Activated naive CD8-positive, alpha-beta T cell treated with anti-CD3 and anti-CD28 coated beads, Interleukin-2, amount 50 U/mL, for 24 hours (primary cell): ENCODE measurements around the gene B3GALT2.
"Not testable (repeated sequence)": the region's sequence is repeated elsewhere in the genome, so short reads cannot be mapped to it uniquely, and the experiment has no call there.

Experiments used
- ATAC-seq: fragments of 150-1000 bp; cut with Tn5 transposase; one replicate; pipeline ENCODE4 v1.10.0; 2021
- DNase-seq: peaks from one replicate; pipeline ENCODE4 v3.0.0; 2021
- H3K27ac Mint-ChIP-seq: one replicate; pipeline ENCODE4 v1.8.0; 2021; ENCODE audit warnings: mild to moderate bottlenecking, mixed read lengths
- H3K27me3 Mint-ChIP-seq: one replicate; pipeline ENCODE4 v1.8.0; 2021; ENCODE audit warnings: mixed read lengths
- H3K36me3 Mint-ChIP-seq: one replicate; pipeline ENCODE4 v1.8.0; 2021; ENCODE audit warnings: low read depth, mixed read lengths
- H3K4me1 Mint-ChIP-seq: one replicate; pipeline ENCODE4 v1.8.0; 2021; ENCODE audit warnings: mixed read lengths
- H3K4me3 Mint-ChIP-seq: one replicate; pipeline ENCODE4 v1.8.0; 2021; ENCODE audit warnings: mild to moderate bottlenecking, moderate library complexity, mixed read lengths
- H3K9me3 Mint-ChIP-seq: one replicate; pipeline ENCODE4 v1.8.0; 2021; ENCODE audit warnings: mixed read lengths

B3GALT2 gene, protein sequence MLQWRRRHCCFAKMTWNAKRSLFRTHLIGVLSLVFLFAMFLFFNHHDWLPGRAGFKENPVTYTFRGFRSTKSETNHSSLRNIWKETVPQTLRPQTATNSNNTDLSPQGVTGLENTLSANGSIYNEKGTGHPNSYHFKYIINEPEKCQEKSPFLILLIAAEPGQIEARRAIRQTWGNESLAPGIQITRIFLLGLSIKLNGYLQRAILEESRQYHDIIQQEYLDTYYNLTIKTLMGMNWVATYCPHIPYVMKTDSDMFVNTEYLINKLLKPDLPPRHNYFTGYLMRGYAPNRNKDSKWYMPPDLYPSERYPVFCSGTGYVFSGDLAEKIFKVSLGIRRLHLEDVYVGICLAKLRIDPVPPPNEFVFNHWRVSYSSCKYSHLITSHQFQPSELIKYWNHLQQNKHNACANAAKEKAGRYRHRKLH

GRCh38 chr1:193185901-193186731, at the start of gene B3GALT2:
Gene B3GALT2, minus strand, starts transcription at chr1:193186613. Its CDS starts 5,051 bp downstream, at chr1:193181562.
- Mint-ChIP-seq H3K9me3 (no peaks in the 10 kb centered on the region), H3K36me3 (peaks cover 5% of the 10 kb centered on the region), H3K4me1 (peaks cover 45% of the 10 kb centered on the region), H3K4me3 (peak within 1 kb of the TSS; percentile 53), H3K27ac (no peak within 1 kb of the TSS), H3K27me3 (no peaks in the 10 kb centered on the region)
- ATAC-seq (peak; percentile 61), DNase-seq (no peak)

DNA sequence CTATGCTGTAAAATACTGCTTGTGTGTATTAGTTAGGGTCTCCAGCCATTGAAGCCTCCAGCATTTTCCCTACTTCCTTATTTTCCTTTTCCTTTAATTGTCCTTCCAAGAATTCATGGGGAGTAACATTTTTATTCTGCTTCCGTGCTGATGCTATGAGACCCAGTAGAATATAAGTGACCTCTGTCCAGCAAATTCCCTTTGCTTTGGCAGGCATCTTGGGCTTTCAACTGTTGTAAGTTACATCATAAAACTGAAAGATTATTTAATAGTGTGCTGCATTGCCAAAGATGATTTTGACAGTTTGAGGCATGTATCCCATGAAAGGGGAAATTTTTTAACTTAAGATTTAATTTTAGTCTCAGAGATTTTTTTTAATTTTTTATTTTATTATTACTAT, 48.1 kb upstream of the B3GALT2 start:
- no peak for DNase-seq
- Mint-ChIP-seq H3K27ac (no peak overlapping the region), H3K9me3 (no peaks in the 10 kb centered on the region), H3K4me3 (no peak overlapping the region), H3K4me1 (peaks cover 3% of the 10 kb centered on the region), H3K36me3 (peaks cover 49% of the 10 kb centered on the region), H3K27me3 (no peaks in the 10 kb centered on the region)
- no peak for ATAC-seq

DNA sequence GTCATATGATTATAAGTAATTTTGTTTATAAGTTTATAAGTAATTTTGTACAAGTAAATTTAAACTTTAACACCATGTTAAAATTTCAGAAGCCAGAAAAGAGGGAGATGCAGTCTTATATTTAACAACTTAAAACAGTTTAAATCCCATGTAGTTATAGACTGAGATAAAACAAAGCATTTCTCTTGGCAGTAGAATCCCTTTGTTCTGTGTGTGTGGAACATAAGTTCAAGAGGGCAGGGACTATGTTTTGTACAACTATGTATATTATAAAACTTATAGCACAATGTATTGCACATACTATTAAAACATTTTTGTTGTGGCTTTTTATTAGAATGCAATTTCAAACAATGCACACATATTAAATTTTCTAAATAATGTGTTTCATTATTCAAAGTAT, 44.7 kb upstream of the B3GALT2 start:
- peaks cover 38% of the 10 kb centered on the region for H3K36me3 Mint-ChIP-seq
- DNase-seq, H3K27me3 Mint-ChIP-seq, ATAC-seq, H3K4me3 Mint-ChIP-seq, H3K9me3 Mint-ChIP-seq, H3K4me1 Mint-ChIP-seq, H3K27ac Mint-ChIP-seq: not testable (repeated sequence)

DNA sequence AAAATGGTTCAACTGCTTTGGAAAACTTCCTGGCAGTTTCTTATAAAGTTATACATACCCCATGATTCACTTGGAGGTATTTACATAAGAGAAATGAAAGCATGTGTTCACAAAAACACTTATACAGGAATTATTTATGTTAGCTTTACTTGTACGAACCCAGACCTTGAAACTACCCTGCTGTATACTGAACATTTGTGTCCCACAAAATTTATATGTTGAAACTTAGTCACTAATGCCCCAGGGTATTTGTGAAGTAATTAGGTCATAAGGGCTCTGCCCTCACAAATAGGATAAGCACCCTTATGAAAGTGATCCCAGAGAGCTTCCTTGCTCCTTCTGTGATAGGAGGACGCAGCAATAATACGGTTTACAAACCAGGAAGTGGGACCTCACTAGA, 42.7 kb upstream of the B3GALT2 start:
- Mint-ChIP-seq H3K27me3 (no peaks in the 10 kb centered on the region), H3K4me3 (no peak overlapping the region), H3K4me1 (peaks cover 3% of the 10 kb centered on the region), H3K27ac (no peak overlapping the region), H3K36me3 (peaks cover 41% of the 10 kb centered on the region), H3K9me3 (no peaks in the 10 kb centered on the region)
- no peak for DNase-seq
- ATAC-seq = no peak

DNA sequence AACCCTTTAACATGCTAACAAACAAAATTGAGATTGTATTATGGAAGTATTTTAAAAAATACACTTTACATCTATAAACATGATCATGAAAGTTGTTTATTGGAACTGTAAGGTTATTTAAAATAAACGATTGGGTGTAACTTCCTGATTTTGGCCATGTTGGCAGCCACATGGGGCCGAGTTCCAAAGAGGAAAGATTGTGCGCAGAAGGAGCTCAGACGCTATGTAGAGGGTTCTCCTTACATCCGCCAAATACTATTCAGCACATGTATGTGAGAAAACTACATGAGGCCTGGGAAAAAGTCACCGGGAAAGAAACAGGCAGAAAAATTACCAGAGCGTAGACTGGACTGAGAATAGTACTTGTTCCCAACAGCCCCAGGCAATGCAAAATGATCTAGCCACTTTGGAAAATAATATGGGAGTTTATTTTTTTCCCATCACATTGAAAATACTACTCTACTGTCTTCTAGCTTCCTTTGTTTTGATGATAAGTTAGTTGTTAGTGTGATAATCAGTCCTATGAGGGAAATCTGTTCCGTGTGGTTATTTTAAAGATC, 35.7 kb upstream of the B3GALT2 start:
- Mint-ChIP-seq H3K4me3 (no peak overlapping the region), H3K27me3 (no peaks in the 10 kb centered on the region), H3K27ac (no peak overlapping the region)

DNA sequence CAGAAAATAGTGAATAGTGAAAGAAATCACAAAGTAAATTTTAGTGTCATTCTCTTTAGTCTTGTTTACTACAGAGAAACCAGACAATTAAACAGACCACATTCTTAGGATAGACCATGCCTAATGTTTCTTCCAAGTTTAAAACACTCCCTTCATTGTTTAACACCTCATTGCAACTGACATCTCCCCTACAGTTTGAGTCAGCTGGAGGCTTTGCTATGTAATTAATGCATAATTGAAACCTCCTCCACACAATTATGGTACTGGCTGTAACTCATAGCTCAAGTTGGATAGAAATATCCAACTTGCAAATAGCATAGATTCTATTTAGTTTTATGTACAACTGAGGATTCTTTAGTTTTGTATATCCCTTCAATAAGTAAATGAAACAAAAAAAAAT, 35.2 kb upstream of the B3GALT2 start:
- no peaks in the 10 kb centered on the region for H3K9me3 Mint-ChIP-seq
- peaks cover 5% of the 10 kb centered on the region for H3K4me1 Mint-ChIP-seq
- DNase-seq (no peak), ATAC-seq (no peak)
- H3K27ac Mint-ChIP-seq = no peak overlapping the region
- H3K36me3 Mint-ChIP-seq = peaks cover 54% of the 10 kb centered on the region
- H3K4me3 Mint-ChIP-seq = no peak overlapping the region
- H3K27me3 Mint-ChIP-seq = no peaks in the 10 kb centered on the region

More for the DNA sequence above, 35.7 kb upstream of the B3GALT2 start:
- Mint-ChIP-seq H3K4me1 (peaks cover 5% of the 10 kb centered on the region), H3K9me3 (no peaks in the 10 kb centered on the region), H3K36me3 (peaks cover 53% of the 10 kb centered on the region)
- ATAC-seq (no peak), DNase-seq (no peak)

- Mint-ChIP-seq H3K27me3 (no peaks in the 10 kb centered on the region), H3K4me3 (no peak overlapping the region), H3K36me3 (peaks cover 50% of the 10 kb centered on the region), H3K4me1 (peaks cover 2% of the 10 kb centered on the region), H3K9me3 (no peaks in the 10 kb centered on the region), H3K27ac (no peak overlapping the region)
- no peak for ATAC-seq
- no peak for DNase-seq
These were observed 33.0 kb upstream of the B3GALT2 start for GRCh38 chr1:193219391-193219790.

DNA sequence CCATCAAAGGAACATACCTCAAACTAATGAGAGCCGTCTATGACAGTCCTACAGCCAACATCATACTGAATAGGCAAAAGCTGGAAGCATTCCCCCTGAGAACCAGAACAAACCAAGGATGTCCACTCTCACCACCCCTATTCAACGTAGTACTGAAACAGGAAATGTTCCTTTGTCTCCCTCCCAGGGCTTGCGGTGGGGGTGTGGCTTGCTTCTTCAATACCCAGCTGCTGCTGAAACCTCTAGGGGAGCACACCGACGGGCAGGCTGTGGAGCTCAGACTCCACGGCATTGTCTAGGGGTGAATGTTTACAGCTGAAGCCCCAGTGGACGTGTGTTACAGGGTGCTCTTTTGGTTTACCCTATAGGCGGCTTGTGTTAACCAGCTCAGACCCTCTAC, 30.5 kb upstream of the B3GALT2 start:
- H3K4me1 Mint-ChIP-seq = peaks cover 2% of the 10 kb centered on the region
- H3K4me3 Mint-ChIP-seq = no peak overlapping the region
- DNase-seq (no peak), ATAC-seq (no peak)
- no peaks in the 10 kb centered on the region for H3K9me3 Mint-ChIP-seq
- H3K27ac Mint-ChIP-seq = no peak overlapping the region
- no peaks in the 10 kb centered on the region for H3K27me3 Mint-ChIP-seq
- H3K36me3 Mint-ChIP-seq = peaks cover 58% of the 10 kb centered on the region

GRCh38 chr1:193213998-193214397, 27.6 kb upstream of the B3GALT2 start:
- Mint-ChIP-seq H3K27me3 (no peaks in the 10 kb centered on the region), H3K4me1 (peaks cover 10% of the 10 kb centered on the region), H3K27ac (no peak overlapping the region), H3K36me3 (peaks cover 62% of the 10 kb centered on the region), H3K9me3 (no peaks in the 10 kb centered on the region), H3K4me3 (no peak overlapping the region)
- ATAC-seq (no peak), DNase-seq (no peak)

DNA sequence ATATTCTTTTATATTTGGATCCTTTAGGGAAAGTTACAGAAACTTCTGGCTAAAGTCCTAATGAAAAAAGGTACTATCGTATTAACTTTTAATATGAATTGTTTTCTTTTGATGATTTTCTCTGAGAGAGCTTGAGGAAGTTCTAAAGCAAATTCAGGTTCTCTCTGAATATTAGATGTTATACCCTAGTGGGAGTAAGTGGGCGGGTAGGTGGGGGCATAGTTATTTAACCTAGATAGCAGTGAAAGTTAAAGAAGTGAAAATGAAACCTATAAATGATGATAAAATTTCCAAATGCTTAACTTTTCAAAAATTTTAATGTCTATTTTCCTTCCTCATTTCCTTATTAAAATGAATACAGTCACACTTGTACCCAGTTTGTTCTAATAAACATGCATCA, 26.2 kb upstream of the B3GALT2 start:
- Mint-ChIP-seq H3K27me3 (no peaks in the 10 kb centered on the region), H3K27ac (no peak overlapping the region), H3K4me3 (no peak overlapping the region), H3K4me1 (peaks cover 10% of the 10 kb centered on the region), H3K9me3 (no peaks in the 10 kb centered on the region), H3K36me3 (peaks cover 62% of the 10 kb centered on the region)
- ATAC-seq = no peak
- no peak for DNase-seq

DNA sequence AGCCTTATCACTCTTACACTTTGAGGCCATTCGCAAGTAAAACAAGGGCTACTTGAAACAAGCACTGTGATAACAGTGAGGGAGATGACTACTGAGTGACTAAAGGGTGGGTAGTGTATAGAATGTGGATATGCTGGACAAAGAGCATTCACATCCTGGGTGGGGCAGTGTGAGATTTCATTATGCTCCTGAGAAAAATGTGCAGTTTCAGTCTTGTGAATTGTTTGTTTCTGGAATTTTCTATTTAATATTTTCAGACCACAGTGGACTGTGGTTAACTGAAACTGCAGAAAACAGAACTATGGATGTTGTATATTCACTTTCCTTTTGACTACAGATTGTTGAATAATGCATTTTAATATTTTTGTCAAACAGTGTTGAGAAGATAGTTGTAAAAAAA, 25.1 kb upstream of the B3GALT2 start:
- ATAC-seq (peak; percentile 49), DNase-seq (no peak)
- Mint-ChIP-seq H3K27me3 (no peaks in the 10 kb centered on the region), H3K27ac (peak overlapping the region; percentile 13), H3K4me1 (peaks cover 10% of the 10 kb centered on the region), H3K36me3 (peaks cover 67% of the 10 kb centered on the region), H3K4me3 (no peak overlapping the region), H3K9me3 (peaks cover 1% of the 10 kb centered on the region)

DNA sequence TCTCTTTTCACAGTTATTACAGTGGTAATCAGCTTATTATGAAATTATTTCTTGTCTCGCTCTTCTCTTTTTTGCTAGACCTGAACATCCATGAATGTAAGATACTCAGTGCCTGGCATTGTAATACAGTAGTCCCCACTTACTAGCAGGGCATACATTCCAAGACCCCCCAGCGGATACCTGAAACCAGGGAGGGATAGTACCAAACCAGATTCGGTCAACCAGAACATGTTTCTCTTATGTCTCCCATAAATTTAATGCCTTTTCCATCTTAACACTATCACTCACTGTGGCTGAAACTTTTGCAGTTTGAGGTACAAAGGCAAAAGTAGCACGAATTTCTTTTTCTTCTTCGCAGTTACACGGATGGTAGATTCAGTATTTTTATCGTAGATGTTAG, 24.6 kb upstream of the B3GALT2 start:
- no peak for ATAC-seq
- peaks cover 7% of the 10 kb centered on the region for H3K9me3 Mint-ChIP-seq
- H3K27ac Mint-ChIP-seq = peak overlapping the region; percentile 13
- peaks cover 10% of the 10 kb centered on the region for H3K4me1 Mint-ChIP-seq
- DNase-seq = no peak
- no peaks in the 10 kb centered on the region for H3K27me3 Mint-ChIP-seq
- H3K36me3 Mint-ChIP-seq = peaks cover 67% of the 10 kb centered on the region
- H3K4me3 Mint-ChIP-seq = no peak overlapping the region

DNA sequence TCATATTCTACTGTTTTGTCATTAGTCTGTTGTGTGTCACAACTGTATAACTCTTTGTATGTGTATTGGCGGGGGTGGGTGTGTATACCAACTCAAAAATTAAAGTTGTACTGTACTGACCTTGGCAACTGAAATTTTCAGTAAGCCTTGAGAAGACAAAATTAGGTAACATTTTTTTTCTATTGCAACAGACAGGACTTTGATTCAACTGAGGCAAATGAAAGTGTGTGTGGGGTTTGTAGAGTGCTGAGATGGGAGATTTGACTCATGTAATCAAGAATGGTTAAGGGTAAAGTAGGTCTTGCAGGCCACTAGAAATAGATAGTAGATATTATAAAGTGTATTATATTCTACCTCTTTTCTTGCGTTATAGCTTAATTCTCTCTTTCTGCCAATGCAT, 14.6 kb upstream of the B3GALT2 start:
- no peak overlapping the region for H3K4me3 Mint-ChIP-seq
- H3K27ac Mint-ChIP-seq = no peak overlapping the region
- H3K4me1 Mint-ChIP-seq = peaks cover 12% of the 10 kb centered on the region
- no peak for ATAC-seq
- peaks cover 8% of the 10 kb centered on the region for H3K9me3 Mint-ChIP-seq
- no peak for DNase-seq
- peaks cover 37% of the 10 kb centered on the region for H3K36me3 Mint-ChIP-seq
- no peaks in the 10 kb centered on the region for H3K27me3 Mint-ChIP-seq

DNA sequence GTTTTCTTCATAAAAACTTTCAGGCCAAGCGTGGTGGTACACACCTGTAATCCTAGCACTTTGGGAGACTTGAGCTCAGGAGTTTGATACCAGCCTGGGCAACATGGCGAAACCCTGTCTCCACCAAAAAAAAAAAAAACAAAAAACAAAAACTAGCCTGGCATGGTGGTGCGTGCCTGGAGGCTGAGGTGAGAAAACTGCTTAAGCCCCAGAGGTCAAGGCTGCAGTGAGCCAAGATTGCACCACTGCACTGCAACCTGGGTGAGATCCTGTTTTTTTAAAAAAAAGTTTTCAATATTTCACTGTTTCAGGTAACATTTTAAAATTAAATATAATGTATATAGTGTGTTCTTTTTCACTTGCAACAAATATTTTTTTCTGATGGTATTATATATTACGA, 13.5 kb upstream of the B3GALT2 start:
- no peak for ATAC-seq
- DNase-seq = no peak
- Mint-ChIP-seq H3K4me3 (no peak overlapping the region), H3K36me3 (peaks cover 31% of the 10 kb centered on the region), H3K4me1 (peaks cover 18% of the 10 kb centered on the region), H3K27ac (no peak overlapping the region), H3K9me3 (no peaks in the 10 kb centered on the region), H3K27me3 (no peaks in the 10 kb centered on the region)

- H3K9me3 Mint-ChIP-seq = no peaks in the 10 kb centered on the region
- DNase-seq (no peak), ATAC-seq (no peak)
- H3K36me3 Mint-ChIP-seq = peaks cover 32% of the 10 kb centered on the region
- H3K4me1 Mint-ChIP-seq = peaks cover 22% of the 10 kb centered on the region
- no peak overlapping the region for H3K4me3 Mint-ChIP-seq
- H3K27ac Mint-ChIP-seq = no peak overlapping the region
- H3K27me3 Mint-ChIP-seq = no peaks in the 10 kb centered on the region
These were observed 6.2 kb upstream of the B3GALT2 start for GRCh38 chr1:193192586-193192985.
